ENCODE results near the gene COL25A1.

DNA sequence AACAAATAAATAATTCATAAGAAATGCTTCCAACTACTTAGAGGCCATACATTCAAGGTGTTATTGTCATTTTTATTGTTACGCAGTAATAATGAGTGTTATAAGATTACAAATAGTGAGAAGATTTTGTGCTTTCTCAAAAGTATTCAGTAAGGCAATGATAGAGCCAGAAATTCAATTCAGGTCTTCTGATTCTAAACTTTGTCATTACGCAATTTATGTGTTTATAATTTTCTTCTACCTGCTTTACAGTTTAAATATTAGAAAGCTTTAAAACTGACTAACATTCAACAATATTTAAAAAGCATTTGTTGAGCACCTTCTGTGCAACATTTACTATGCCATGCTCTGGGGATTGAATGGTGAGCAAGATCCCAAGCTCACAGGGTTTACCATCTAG is 356.2 kb downstream of the COL25A1 start:
- TF ChIP-seq CTCF (conservative IDR thresholded peaks at IDR 0.05) = no peak
- TF ChIP-seq ZFX (IDR thresholded peaks at IDR 0.05) = no peak
